Raji (cell line): ENCODE results near the gene COL20A1.

ENCODE experiments used
- POLR2A ChIP-seq: IDR thresholded peaks from 2 replicates; pipeline ENCODE4 v1.6.1; 2011; ENCODE audit warnings: low read depth, low read length, control low read depth; ENCODE audit not compliant: insufficient read depth

The COL20A1 gene

DNA sequence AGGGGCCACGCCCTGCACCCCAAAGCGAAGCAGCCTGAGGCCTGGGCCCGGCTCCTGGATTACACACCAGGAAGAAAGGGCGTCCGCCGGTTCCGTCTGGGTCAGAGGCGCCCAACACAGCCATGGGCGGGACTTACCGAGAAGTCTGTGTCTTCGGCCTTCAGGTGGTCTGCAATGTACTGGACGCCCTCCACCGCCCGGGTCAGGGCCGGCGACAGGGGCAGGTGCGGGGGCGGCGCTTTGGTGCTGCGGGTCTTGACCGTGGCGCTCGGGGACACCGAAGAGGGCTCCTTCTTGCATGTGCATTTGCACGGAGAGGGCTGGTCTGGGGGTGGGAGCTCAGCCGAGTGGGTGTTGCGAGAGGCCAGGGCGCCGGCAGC, 56.5 kb downstream of the COL20A1 start:
- TF ChIP-seq POLR2A: no peak

DNA sequence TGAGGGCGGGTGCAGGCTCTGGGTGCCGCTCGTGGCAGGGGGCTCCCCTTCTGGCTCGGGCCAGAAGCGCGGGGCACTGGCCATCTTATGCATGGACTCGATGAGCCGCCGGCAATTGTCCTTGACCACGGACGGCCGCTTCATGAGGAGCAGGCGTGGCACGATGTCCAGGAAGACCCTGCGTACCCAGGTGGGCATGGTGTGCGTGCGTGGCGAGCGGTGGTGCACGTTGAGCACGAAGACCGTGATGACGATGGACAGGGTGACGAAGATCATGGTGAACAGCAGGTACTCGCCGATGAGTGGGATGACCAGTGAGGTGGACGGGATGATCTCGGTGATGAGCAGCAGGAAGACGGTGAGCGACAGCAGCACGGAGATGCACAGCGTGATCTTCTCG, 57.2 kb downstream of the COL20A1 start:
- no peak for TF ChIP-seq POLR2A

DNA sequence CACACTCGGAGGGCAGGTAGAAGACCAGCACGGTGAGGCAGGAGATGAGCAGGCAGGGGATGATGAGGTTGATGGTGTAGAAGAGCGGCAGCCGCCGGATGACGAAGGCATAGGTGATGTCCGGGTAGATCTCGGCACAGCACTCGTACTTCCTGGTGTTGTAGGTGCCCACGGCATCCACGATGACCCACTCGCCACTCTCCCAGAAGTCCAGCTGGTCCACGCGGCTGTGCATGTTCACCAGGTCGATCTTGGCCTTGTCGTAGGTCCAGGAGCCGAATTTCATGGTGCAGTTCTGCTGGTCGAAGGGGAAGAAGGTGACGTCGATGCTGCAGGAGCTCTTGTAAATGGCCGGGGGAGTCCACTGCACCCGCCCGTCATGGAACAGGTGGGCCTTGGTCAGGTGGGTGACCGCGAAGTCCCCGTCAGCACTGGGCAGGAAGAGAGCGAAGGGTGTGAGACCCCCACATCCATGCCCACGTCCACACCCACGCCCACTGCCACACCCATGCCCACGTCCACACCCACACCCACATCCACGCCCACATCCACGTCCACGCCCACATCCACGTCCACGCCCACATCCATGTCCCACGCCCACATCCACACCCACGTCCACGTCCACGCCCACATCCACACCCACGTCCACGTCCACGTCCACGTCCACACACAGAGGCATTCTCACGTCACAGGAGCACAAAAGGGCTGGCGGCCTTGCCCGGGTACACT, 57.8 kb downstream of the COL20A1 start:
- TF ChIP-seq POLR2A: no peak

DNA sequence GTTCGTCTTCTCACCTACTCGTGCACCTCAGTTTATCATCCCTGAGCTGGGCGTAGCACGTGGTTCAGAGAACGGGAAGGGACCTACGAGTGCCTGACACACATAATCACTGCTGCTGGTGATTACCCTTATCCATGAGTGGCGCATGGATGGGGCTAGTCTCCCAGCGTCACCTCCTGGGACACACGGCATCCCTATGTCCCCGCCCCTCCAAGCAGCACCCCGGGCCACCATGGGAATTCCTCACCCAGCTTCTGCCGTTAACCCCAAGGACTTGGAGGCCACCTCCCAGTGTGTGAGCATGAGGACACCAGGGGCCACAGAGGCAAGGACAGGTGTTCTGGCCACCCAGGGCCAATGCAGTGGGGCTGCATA, 58.3 kb downstream of the COL20A1 start:
- no peak for TF ChIP-seq POLR2A

DNA sequence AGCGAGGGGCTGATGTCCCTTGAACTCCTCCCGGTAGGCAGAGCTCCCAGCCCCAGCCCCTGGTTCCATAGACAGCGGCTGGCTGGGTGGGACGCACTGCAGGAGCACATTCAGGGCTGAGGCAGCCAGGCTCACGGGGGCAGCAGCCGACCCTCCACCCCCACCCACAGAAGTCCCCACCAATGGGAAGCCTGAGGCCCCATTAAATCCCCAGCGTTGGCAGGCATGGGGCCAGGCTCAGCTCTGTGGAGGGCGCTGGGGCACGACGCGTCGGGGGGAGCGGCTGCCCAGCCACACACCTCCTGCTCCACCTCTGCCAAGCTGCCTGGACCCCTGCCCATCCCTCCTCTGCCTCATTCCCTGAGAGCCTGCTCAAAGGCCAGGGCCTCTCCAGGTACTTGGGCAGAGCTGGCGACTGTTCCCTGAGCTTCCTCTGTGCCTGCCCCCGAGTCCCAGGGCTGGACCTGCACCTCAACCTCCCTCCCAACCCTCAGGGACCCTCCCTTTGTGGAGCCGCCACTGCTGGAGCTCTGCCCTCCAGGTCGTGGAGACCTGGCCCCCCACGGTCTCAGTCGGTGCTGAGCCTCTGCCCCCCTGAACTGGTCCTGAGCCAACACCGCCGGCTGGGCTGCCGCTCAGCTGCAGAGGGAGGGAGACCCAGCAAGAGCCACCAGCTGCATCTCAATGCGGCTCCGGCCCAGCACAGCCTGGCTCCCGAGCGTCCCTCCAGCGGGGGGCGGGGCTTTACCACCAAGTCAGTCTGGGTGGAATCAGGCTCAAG, 59.0 kb downstream of the COL20A1 start:
- no peak for TF ChIP-seq POLR2A

DNA sequence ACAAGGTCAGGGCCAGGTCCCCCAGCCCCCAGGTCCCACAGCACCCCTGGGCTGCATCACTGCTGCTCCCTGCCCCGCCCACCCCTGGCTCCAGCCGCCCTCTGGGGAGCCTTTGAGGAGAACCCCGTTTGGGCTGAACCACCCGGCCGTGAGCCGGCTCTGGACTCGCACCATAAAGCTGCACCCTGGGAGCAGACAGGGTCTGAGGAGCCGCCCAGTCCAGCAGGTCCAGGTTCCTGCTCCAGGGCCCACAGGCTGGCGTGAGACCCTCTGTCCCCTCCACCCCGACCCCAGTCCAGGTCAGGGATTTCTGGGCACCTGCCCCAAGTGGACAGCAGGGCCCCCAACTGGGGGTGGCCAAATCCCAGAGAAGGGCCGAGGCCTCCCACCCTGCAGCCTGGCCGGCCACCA, 59.8 kb downstream of the COL20A1 start:
- TF ChIP-seq POLR2A: no peak

DNA sequence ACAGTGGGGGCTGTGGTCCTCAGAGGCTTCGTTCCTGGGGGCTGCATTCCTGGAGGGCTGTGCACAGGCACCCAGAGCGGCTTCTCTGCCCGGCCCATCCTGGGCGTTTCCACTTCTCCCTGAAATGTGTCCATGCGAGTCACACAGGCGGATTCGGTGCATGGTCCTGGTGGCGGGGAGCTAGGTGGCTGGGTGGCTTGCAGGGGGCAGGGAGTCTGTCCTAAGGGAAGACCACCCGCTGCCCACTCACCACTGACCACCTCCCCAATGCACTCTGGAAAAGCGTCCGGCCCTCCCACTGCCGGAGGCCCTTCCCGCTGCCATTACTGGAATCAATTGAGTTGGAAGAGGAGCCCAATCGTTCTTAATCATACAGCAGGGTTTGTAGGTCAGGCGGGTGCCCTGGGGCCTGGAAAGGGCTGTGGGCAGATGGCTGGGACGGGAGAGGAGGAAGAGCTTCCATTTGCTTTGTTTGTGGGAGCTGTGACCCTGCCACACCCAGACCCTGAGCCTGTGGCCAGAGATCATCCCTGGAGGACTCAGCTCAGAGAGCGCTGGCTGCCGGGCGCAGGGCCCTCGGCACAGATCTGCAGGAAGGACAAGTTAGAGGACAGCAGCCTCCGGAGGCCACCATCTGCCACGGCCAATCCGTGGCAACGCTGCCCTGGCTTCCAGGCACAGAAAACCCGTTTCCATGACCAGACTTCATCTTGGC, 61.8 kb downstream of the COL20A1 start:
- no peak for TF ChIP-seq POLR2A

DNA sequence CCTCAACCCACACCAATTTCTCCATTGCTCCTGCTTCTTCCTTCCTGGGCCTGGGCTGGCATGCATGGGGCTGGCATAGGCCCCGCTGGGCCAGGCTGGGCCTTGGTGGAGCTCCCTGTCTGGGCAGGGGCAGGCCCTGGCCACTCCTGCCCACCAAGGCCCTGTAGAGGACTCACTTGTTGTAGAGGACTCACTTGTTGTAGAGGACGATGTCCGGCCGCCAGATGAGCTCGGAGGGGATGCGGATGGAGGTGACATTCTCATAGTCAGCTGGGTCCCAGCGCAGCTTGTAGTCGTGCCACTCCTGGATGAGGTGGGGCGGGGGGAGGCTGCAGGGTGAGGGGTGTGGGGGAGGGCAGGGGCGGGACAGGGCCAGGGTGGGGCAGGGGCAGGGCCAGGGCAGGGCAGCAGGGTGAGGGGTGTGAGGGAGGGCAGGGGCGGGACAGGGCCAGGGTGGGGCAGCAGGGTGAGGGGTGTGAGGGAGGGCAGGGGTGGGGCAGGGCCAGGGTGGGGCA, 62.9 kb downstream of the COL20A1 start:
- no peak for TF ChIP-seq POLR2A

DNA sequence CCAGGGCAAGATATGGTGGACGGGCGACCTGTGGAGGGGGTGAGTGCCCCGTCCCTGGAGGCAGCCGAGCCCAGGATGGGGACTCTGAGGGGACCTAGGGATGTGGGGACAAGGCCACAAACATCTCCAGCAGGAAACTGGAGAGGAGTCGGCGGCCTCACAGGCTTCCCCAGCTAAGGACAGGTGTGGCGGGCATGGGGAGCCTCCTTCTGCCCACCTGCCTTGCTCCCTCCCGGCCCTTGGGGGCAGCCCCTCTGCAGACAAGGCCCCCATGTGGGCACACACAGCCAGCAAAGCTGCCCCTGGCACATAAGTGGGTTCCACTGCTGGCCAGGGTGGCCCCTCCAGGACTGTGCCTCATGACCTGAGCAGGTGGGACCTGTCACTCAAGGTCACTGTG, 63.5 kb downstream of the COL20A1 start:
- TF ChIP-seq POLR2A: no peak

DNA sequence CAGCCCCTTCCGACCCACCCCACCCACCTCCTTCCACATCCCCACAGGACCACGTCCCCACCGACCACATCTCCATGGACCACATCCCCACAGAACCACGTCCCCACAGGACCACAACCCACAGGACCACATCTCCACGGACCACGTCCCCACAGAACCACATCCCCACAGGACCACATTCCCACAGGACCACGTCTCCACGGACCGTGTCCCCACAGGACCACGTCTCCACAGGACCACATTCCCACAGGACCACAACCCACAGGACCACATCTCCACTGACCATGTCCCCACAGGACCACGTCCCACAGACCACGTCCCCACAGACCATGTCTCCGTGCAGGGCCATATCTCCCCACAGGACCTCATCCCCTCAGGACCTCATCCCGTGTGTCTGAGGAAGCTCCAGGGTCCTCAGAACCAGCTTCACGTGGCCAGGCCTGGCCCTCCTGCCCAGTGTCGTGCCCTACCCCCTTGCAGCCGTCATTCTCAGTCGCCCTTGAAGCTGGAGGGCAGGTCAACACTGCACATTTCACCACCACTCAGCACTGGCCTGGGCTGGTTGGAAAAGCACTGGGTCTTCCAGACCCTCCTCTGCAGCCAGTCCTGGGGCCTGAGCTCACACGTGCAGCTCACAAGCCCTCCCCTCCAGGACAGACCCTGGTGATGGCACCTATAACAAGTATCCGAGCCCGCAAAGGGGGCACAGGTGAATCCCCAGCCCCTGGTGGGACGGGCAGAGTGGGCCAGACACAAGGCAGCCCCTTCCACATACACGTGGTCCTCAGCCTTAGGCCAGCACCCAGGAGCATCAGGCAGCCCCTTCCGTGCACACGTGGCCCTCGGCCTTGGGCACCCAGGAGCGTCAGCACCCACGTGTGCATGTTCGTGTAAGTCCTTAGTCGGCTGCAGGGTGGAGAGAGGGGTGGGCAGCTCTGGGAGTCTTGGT, 64.2 kb downstream of the COL20A1 start:
- no peak for TF ChIP-seq POLR2A

DNA sequence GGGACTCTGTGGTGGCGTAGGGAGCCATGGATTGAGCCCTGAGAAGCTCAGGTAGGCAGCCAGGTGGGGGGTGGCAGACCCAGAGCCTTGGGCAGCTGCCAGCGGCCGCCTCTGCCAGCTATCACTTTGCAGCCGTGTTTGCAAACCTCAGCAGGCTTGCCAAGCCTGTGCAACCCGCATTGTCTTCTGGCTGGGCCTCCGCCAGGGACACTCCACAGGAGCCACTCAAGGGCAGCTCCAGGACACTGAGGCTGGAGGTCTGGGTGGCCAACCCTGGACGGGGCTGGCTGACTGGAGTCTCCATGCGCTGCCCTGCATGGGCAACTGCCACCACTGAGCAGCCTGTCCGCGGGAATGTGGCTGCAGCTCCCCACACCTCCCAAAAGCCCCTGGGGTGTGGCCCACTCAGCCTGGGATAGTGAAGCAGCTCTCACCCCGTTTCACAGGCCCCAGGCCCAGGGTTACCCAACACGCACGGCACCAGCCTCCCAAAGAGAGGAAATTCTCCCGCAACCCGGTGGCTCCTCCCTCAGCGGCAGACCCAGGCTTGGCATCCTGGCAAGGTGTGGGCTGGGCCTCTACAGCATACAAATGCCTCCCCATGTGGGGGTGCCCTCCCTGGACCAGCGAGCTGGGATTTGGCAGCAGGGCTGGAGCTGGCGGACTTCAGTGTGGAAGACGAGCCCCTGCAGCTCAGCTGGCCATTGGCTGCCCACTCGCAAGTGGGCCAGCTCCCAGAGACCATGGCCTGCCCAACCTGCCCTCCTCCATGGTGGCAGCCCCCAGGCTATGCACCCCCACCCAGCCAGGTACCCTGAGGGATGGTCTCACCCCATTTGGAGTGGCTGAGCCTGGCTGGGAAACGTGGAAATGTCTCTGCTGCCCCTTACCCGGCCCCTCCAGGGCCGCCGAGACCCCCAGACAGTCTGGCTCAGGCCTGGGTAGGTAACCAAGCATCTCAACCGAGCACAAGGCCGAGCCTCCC, 65.2 kb downstream of the COL20A1 start:
- TF ChIP-seq POLR2A: no peak

DNA sequence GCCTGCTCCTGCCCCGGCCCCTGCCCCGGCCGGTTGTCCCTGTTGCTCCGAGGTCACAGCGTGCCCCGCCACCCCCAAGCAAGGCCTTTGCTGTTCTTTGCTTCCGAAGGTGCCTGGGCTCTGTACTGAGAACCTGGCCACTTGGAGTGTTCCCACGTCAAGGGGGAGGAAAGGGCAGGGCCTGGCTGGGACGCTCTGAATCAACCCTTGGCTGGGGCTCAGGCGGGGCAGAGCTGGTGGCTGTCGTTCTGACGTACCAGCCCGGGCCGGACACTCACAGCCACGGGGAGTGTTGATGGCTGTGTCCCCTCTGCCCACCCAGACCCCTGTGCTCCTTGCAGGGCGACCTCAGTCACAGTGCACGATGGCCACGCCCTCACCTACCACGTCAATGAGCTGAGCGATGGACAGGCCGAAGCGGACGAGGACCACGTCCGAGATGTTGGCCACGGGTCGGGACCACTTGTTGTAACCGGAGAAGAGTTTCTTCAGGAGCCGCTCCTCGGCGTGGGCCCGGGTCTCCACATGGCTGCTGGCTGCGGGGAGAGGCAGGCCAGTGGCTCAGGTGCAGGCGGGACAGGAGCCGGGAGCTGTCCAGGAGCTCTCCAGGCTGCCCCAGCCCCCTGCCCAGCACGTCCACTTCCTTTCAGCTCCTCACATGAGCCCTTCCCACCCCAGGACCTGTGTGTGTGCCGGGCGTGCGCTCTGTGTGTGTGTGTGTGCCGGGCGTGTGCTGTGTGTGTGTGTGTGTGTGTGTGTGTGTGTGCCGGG, 66.4 kb downstream of the COL20A1 start:
- no peak for TF ChIP-seq POLR2A

DNA sequence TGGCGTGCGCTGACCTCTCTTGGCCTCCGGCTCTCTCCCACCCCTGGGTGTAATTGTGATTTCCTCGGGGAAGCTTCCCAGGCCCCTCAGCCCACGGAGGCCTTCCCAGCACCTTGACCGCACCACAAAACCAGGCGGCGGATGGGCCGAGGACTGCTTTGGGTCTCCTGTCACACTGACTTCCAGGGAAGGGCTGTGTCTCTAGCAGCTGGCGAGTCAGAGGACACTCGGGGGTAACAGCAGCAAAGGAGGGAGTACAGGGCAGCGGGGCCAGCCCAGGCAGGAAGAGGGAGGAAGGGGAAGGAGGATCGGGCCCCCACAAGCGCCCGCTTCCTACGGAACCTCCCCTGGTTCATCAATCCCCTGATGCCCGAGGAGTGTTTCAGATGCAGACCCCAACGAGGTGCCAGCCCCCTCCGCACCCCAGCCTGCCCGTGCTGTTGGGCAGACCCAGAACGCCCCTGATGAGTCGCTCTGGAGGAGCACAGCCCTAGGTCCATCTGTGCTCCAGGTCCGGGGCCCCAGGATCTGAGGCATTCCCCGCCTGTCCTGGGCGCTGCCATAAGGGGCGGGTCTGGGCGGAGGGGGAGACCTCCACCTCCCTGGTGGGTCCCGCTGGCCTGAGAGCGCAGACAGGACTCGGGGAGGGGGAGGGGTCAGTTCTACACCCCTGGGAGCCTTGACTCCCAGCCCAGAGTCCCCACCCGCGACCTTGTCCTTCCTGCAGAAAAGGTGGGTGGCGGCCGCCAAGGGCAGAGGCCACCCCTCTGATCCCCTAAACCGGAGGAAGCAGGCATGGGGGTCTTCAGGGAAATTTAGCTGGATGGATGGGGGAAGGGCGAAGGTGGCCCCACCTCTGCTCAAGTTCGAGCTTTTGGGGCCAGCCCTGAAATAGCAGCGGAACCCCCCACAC, 67.2 kb downstream of the COL20A1 start:
- no peak for TF ChIP-seq POLR2A
